ENCODE data around the gene TKT.

The TKT gene

DNA sequence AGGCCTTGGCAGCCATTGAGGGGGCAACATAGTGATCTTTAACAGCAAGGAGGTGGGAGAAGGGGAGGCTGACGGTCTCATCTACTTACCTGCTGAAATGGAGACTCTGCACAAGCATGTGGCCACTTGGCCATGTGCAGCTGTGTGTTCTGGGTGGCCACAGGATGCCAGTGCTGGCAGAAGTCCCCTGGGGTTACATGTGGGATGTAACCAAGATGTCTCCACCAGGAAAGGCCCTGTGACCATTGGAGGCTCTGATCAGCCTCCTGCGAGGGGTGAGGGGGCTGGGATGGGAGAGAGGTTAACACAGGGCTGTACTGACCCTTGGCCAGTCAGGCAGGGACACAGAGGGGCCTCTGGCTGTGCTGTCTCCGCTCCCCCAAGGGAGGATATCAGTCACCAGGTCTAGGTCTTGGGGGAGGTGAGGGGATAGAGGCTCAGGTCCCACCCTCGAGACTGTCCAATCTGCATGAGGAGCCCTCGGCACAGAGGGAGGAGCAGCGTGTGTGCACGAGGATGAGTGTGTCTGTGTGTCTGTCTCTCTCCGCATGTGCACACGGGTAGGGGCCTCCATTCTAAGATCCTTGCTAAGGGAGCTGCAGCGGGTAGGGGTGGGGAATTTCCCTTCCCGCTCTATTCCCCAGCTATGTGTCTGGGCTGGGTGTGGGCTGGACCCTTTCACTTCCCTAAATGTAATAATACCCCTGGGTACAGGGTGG is 75.4 kb downstream of the TKT start:
- no peak overlapping the region for H2BK120ac ChIP-seq (ENCODE audit: insufficient read depth, low read length, poor library complexity)
- WGBS (ENCODE audit: extremely low coverage, insufficient coverage, insufficient read length): no CpG with 5 or more reads among the region's 11 CpGs
- no peak overlapping the region for H4K8ac ChIP-seq (ENCODE audit: low read depth, low read length)
- H2BK12ac ChIP-seq (ENCODE audit: low read length): no peak overlapping the region
- no peak for DNase-seq
- no peak overlapping the region for H3K27ac ChIP-seq (ENCODE audit: low read depth, low read length)
- H2AFZ ChIP-seq (ENCODE audit: insufficient read depth, low read length, poor library complexity): no peak overlapping the region
- no peak overlapping the region for H3K4me3 ChIP-seq (ENCODE audit: low read depth, low read length)
- H3K4ac ChIP-seq (ENCODE audit: low read depth, low read length): no peak overlapping the region
- H3K4me2 ChIP-seq (ENCODE audit: low read length): no peak overlapping the region
- H4K91ac ChIP-seq (ENCODE audit: low read depth, low read length): no peak overlapping the region
- H3K9ac ChIP-seq (ENCODE audit: low read length): no peak overlapping the region
- no peak overlapping the region for H2BK5ac ChIP-seq (ENCODE audit: low read depth, low read length, poor library complexity)
- peaks cover 5% of the 10 kb centered on the region for H3K9me3 ChIP-seq (ENCODE audit: insufficient read depth, low read depth, low read length)
- H4K12ac ChIP-seq (ENCODE audit: low read depth, low read length): no peak overlapping the region
- no peak overlapping the region for H2AK5ac ChIP-seq (ENCODE audit: low read length)
- no peaks in the 10 kb centered on the region for H3K4me1 ChIP-seq (ENCODE audit: control insufficient read depth in 1 of 2, insufficient read depth in 2 of 2, low read length in 2 of 2)
- no peak overlapping the region for H3K23ac ChIP-seq (ENCODE audit: low read length)
- H3K79me1 ChIP-seq (ENCODE audit: low read length): no peaks in the 10 kb centered on the region
- no peaks in the 10 kb centered on the region for H3K79me2 ChIP-seq (ENCODE audit: control insufficient read depth, insufficient read depth, low read length, poor library complexity)
- no peak overlapping the region for H3K14ac ChIP-seq (ENCODE audit: low read length)
- H3K18ac ChIP-seq (ENCODE audit: low read length): no peak overlapping the region
- no peaks in the 10 kb centered on the region for H3K27me3 ChIP-seq (ENCODE audit: insufficient read depth, low read length)
- peaks cover 13 to 22% of the 10 kb centered on the region in 2 experiments for H3K36me3 ChIP-seq (ENCODE audit: control insufficient read depth in 1 of 2, insufficient read depth in 2 of 2, low read length in 2 of 2)

- Histone ChIP-seq H2AK5ac (ENCODE audit: low read length) (no peak overlapping the region), H3K23ac (ENCODE audit: low read length) (no peak overlapping the region), H3K79me1 (ENCODE audit: low read length) (no peaks in the 10 kb centered on the region), H3K9ac (ENCODE audit: low read length) (no peak overlapping the region), H3K27ac (ENCODE audit: low read depth, low read length) (no peak overlapping the region), H4K8ac (ENCODE audit: low read depth, low read length) (no peak overlapping the region), H3K4me2 (ENCODE audit: low read length) (no peak overlapping the region), H3K4me1 (ENCODE audit: control insufficient read depth in 1 of 2, insufficient read depth in 2 of 2, low read length in 2 of 2) (no peaks in the 10 kb centered on the region), H3K4ac (ENCODE audit: low read depth, low read length) (no peak overlapping the region), H3K36me3 (ENCODE audit: control insufficient read depth in 1 of 2, insufficient read depth in 2 of 2, low read length in 2 of 2) (peaks cover 13 to 22% of the 10 kb centered on the region in 2 experiments), H2BK120ac (ENCODE audit: insufficient read depth, low read length, poor library complexity) (no peak overlapping the region), H2BK5ac (ENCODE audit: low read depth, low read length, poor library complexity) (no peak overlapping the region), H4K91ac (ENCODE audit: low read depth, low read length) (no peak overlapping the region), H3K4me3 (ENCODE audit: low read depth, low read length) (no peak overlapping the region), H3K9me3 (ENCODE audit: insufficient read depth, low read depth, low read length) (peaks cover 3% of the 10 kb centered on the region), H2BK12ac (ENCODE audit: low read length) (no peak overlapping the region), H3K14ac (ENCODE audit: low read length) (no peak overlapping the region), H3K27me3 (ENCODE audit: insufficient read depth, low read length) (no peaks in the 10 kb centered on the region), H2AFZ (ENCODE audit: insufficient read depth, low read length, poor library complexity) (no peak overlapping the region), H3K79me2 (ENCODE audit: control insufficient read depth, insufficient read depth, low read length, poor library complexity) (no peaks in the 10 kb centered on the region), H4K12ac (ENCODE audit: low read depth, low read length) (no peak overlapping the region), H3K18ac (ENCODE audit: low read length) (no peak overlapping the region)
- DNase-seq: no peak
- WGBS (ENCODE audit: extremely low coverage, insufficient coverage, insufficient read length): no CpG with 5 or more reads among the region's 20 CpGs
Measured at GRCh38 chr3:53179580-53179979, 76.2 kb downstream of the TKT start.

GRCh38 chr3:53178246-53178645 is 77.6 kb downstream of the TKT start:
- no peaks in the 10 kb centered on the region for H3K79me2 ChIP-seq (ENCODE audit: control insufficient read depth, insufficient read depth, low read length, poor library complexity)
- WGBS (ENCODE audit: extremely low coverage, insufficient coverage, insufficient read length): no CpG with 5 or more reads among the region's 15 CpGs
- no peak overlapping the region for H3K14ac ChIP-seq (ENCODE audit: low read length)
- no peak for DNase-seq
- no peak overlapping the region for H2BK12ac ChIP-seq (ENCODE audit: low read length)
- no peaks in the 10 kb centered on the region for H3K4me1 ChIP-seq (ENCODE audit: control insufficient read depth in 1 of 2, insufficient read depth in 2 of 2, low read length in 2 of 2)
- H3K4ac ChIP-seq (ENCODE audit: low read depth, low read length): no peak overlapping the region
- H3K23ac ChIP-seq (ENCODE audit: low read length): no peak overlapping the region
- H3K9ac ChIP-seq (ENCODE audit: low read length): no peak overlapping the region
- H2BK120ac ChIP-seq (ENCODE audit: insufficient read depth, low read length, poor library complexity): no peak overlapping the region
- H3K4me2 ChIP-seq (ENCODE audit: low read length): no peak overlapping the region
- H2AK5ac ChIP-seq (ENCODE audit: low read length): no peak overlapping the region
- peaks cover 9 to 19% of the 10 kb centered on the region in 2 experiments for H3K36me3 ChIP-seq (ENCODE audit: control insufficient read depth in 1 of 2, insufficient read depth in 2 of 2, low read length in 2 of 2)
- no peak overlapping the region for H3K4me3 ChIP-seq (ENCODE audit: low read depth, low read length)
- peaks cover 3% of the 10 kb centered on the region for H3K9me3 ChIP-seq (ENCODE audit: insufficient read depth, low read depth, low read length)
- H4K8ac ChIP-seq (ENCODE audit: low read depth, low read length): no peak overlapping the region
- H2AFZ ChIP-seq (ENCODE audit: insufficient read depth, low read length, poor library complexity): no peak overlapping the region
- no peaks in the 10 kb centered on the region for H3K79me1 ChIP-seq (ENCODE audit: low read length)
- no peaks in the 10 kb centered on the region for H3K27me3 ChIP-seq (ENCODE audit: insufficient read depth, low read length)
- no peak overlapping the region for H3K18ac ChIP-seq (ENCODE audit: low read length)
- no peak overlapping the region for H3K27ac ChIP-seq (ENCODE audit: low read depth, low read length)
- no peak overlapping the region for H2BK5ac ChIP-seq (ENCODE audit: low read depth, low read length, poor library complexity)
- no peak overlapping the region for H4K12ac ChIP-seq (ENCODE audit: low read depth, low read length)
- H4K91ac ChIP-seq (ENCODE audit: low read depth, low read length): no peak overlapping the region

DNA sequence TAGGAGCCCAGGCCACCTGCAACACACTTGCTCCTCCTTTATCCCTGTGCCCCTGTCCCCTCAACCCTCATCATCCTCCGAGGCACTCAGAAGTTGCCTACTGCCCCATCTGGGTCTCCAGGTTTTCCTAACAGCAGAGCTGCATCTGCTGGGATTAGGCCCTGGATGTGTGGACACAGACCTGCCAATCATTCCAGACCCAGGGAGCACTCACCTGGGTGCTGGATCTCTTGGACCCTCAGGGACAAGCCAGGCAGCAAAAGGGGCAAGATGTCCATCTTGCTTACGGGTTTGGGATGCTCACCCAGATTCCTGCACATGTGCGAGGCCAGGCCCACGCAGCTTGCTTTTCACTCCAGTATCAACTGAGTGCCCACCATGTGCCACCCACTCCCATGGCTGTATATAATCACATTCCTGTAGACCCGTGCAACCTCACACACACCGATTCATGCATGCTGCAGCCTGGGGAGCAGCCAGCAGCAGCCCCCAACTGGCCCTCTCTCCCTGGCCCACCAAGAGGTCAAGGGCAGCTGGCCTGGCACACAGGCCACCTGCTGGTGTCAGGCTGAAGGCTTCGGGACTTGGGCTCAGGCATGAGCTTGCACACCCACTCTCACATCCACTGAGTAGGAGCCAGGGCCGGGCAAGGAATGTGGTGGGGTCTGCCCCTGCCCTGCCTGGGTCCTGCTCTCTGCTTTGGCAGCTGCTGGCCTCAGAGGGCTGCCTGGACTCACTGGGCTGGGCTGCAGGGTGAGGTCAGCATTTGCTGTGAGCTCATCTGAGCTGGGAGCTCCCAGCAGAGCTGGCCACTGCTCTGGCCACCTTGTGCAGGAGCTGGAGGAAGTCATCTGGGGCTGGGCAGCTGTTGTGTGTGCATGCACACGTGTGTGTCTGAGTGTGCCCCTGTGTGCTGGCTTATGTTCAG is 79.9 kb downstream of the TKT start:
- H4K12ac ChIP-seq (ENCODE audit: low read depth, low read length): no peak overlapping the region
- H2BK12ac ChIP-seq (ENCODE audit: low read length): no peak overlapping the region
- no peaks in the 10 kb centered on the region for H3K27me3 ChIP-seq (ENCODE audit: insufficient read depth, low read length)
- WGBS (ENCODE audit: extremely low coverage, insufficient coverage, insufficient read length): no CpG with 5 or more reads among the region's 9 CpGs
- H3K14ac ChIP-seq (ENCODE audit: low read length): no peak overlapping the region
- no peak overlapping the region for H4K91ac ChIP-seq (ENCODE audit: low read depth, low read length)
- no peak overlapping the region for H3K23ac ChIP-seq (ENCODE audit: low read length)
- no peaks in the 10 kb centered on the region for H3K79me1 ChIP-seq (ENCODE audit: low read length)
- no peak overlapping the region for H2AFZ ChIP-seq (ENCODE audit: insufficient read depth, low read length, poor library complexity)
- no peak overlapping the region for H2AK5ac ChIP-seq (ENCODE audit: low read length)
- no peak overlapping the region for H3K4me3 ChIP-seq (ENCODE audit: low read depth, low read length)
- H3K4me2 ChIP-seq (ENCODE audit: low read length): no peak overlapping the region
- no peak overlapping the region for H4K8ac ChIP-seq (ENCODE audit: low read depth, low read length)
- peaks cover 4% of the 10 kb centered on the region for H3K9me3 ChIP-seq (ENCODE audit: insufficient read depth, low read depth, low read length)
- H3K9ac ChIP-seq (ENCODE audit: low read length): no peak overlapping the region
- no peak overlapping the region for H3K4ac ChIP-seq (ENCODE audit: low read depth, low read length)
- H3K4me1 ChIP-seq (ENCODE audit: control insufficient read depth in 1 of 2, insufficient read depth in 2 of 2, low read length in 2 of 2): peaks cover 0 to under 1% of the 10 kb centered on the region in 2 experiments
- H2BK5ac ChIP-seq (ENCODE audit: low read depth, low read length, poor library complexity): no peak overlapping the region
- H3K36me3 ChIP-seq (ENCODE audit: control insufficient read depth in 1 of 2, insufficient read depth in 2 of 2, low read length in 2 of 2): peaks cover 0 to 5% of the 10 kb centered on the region in 2 experiments
- no peak overlapping the region for H3K27ac ChIP-seq (ENCODE audit: low read depth, low read length)
- no peak overlapping the region for H2BK120ac ChIP-seq (ENCODE audit: insufficient read depth, low read length, poor library complexity)
- DNase-seq: no peak
- H3K79me2 ChIP-seq (ENCODE audit: control insufficient read depth, insufficient read depth, low read length, poor library complexity): no peaks in the 10 kb centered on the region
- no peak overlapping the region for H3K18ac ChIP-seq (ENCODE audit: low read length)

All from trophoblast cell (in vitro differentiated cells and primary cell).